Spleen (tissue), 7 donors: ENCODE data around the gene DPM2.

ENCODE experiments used
- POLR2A ChIP-seq, 3 donors: fragments of 450-650 bp; IDR thresholded peaks; one replicate each; pipeline ENCODE4 v1.5.1; 2017; ENCODE audit warnings: antibody characterized with exemption in 3 of 3, mild to moderate bottlenecking in 1 of 3
- POLR2AphosphoS5 ChIP-seq, 3 donors: sonication (generic); formaldehyde crosslinking; IDR thresholded peaks; one replicate each; pipeline ENCODE4 v1.5.1; 2017; ENCODE audit warnings: antibody characterized with exemption in 3 of 3
- TF ChIP-seq, protein P1 (sequence below), 11 experiments: fragments of 200-600 bp in 7 of 11; fragments of 450-650 bp in 4 of 11; sonication (generic) in 4 of 11; IDR thresholded peaks in 8 of 11; conservative IDR thresholded peaks in 3 of 11; 1 replicate in 7 of 11; 2 replicates in 4 of 11; pipeline versions ENCODE4 v1.4.0 to v1.8.0; 2016 to 2021; ENCODE audit warnings: antibody characterized with exemption in 11 of 11, inconsistent platforms in 4 of 11, mild to moderate bottlenecking in 1 of 11
- donor health status: DM: no; HTN: no; CAD: no; lungs with moderate emphysema.
- donor health status: DM: no; HTN: no; CAD: no.
- donor health status: DM: no; HTN: no; CAD: no.

DNA sequence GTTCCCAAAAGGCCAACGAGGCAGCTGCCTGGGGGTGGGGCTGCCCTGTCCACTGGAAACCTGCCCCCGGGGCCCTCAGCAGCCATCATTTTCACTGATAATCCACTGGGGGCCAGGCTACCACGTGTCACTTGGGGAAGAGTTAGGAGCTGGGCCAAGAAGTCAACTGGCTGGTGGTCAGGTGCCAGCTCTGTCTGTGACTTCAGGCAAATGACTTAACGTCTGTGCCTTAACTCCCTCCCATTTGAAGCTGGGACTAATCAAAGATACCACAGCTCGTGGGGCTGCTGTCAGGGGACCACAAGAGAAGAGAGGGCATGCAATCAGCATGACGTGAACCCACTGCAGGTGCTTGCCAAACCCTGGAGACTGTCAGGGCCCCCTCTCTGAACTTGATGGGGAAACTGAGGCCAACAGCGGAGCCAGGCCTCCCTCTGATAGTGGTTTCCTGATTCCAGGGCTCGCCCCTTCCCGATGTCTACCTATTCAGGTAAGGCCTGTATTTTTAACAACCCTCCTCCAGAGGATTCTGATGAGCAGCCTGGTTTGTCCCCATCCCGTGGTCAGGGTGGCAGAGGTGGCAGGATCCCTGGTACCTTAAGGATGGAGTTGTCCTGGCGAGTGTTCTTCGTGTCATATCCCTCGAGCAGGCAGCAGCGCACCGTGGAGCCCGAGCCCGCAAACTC, 12.3 kb upstream of the DPM2 start:
- TF ChIP-seq, protein P1, sequence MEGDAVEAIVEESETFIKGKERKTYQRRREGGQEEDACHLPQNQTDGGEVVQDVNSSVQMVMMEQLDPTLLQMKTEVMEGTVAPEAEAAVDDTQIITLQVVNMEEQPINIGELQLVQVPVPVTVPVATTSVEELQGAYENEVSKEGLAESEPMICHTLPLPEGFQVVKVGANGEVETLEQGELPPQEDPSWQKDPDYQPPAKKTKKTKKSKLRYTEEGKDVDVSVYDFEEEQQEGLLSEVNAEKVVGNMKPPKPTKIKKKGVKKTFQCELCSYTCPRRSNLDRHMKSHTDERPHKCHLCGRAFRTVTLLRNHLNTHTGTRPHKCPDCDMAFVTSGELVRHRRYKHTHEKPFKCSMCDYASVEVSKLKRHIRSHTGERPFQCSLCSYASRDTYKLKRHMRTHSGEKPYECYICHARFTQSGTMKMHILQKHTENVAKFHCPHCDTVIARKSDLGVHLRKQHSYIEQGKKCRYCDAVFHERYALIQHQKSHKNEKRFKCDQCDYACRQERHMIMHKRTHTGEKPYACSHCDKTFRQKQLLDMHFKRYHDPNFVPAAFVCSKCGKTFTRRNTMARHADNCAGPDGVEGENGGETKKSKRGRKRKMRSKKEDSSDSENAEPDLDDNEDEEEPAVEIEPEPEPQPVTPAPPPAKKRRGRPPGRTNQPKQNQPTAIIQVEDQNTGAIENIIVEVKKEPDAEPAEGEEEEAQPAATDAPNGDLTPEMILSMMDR (IDR thresholded peaks at IDR 0.05 in 8 of 11, conservative IDR thresholded peaks at IDR 0.05 in 3 of 11): no peak
- TF ChIP-seq POLR2AphosphoS5 (IDR thresholded peaks at IDR 0.05) (no peak), POLR2A (IDR thresholded peaks at IDR 0.05) (no peak)
